SK-N-SH (cell line): ENCODE measurements around the gene EXD1. TPM values are rescaled to one million over a fixed set of nuclear protein-coding genes. Genes with fewer than 3 reads are reported as not detected.
"Not testable (repeated sequence)": the region's sequence is repeated elsewhere in the genome, so short reads cannot be mapped to it uniquely, and the experiment has no call there.

Experiments
- CTCF ChIA-PET: fragments of 300-600, 350-600 bp; formaldehyde crosslinking; extraction: SDS; loops from one replicate; lab custom pipeline; 2021; lab: Yijun Ruan, JAX
- POLR2A ChIA-PET: fragments of 350-600 bp; sonication (Branson Sonifier 250); formaldehyde crosslinking; extraction: SDS; loops from one replicate; lab custom pipeline; 2020; ENCODE audit warnings: antibody characterized with exemption, inconsistent platforms; lab: Yijun Ruan, JAX
- DNase-seq: peaks from one replicate; pipeline ENCODE4 v3.0.0; 2012
- H2AFZ ChIP-seq: fragments of 200-600 bp; sonication (generic); 2 replicates; pipeline ENCODE4 v1.8.1; 2016; ENCODE audit warnings: antibody characterized with exemption, mild to moderate bottlenecking, low read depth
- H3F3A ChIP-seq: fragments of 200-600 bp; sonication (generic); replicated peaks from 2 replicates; pipeline ENCODE3; 2016; ENCODE audit warnings: antibody characterized with exemption, mild to moderate bottlenecking; ENCODE audit not compliant: insufficient read depth
- H3K27ac ChIP-seq, 2 experiments: fragments of 200-500 bp in 1 of 2; fragments of 200-600 bp in 1 of 2; sonication (Bioruptor generic) in 1 of 2; sonication (generic), shearing (Covaris generic) in 1 of 2; 2 replicates each; pipeline versions ENCODE4 v1.5.1 to v1.6.1; 2014 to 2016; ENCODE audit warnings: low read depth in 2 of 2, inconsistent platforms in 1 of 2, low read length in 1 of 2, mild to moderate bottlenecking in 1 of 2, mixed read lengths in 1 of 2
- H3K27me3 ChIP-seq: fragments of 200-600 bp; sonication (generic), shearing (Covaris generic); 2 replicates; pipeline ENCODE4 v1.6.1; 2016; ENCODE audit warnings: mixed run types; ENCODE audit not compliant: insufficient read depth
- H3K36me3 ChIP-seq, 2 experiments: fragments of 200-500 bp in 1 of 2; fragments of 200-600 bp in 1 of 2; sonication (Bioruptor generic) in 1 of 2; sonication (generic) in 1 of 2; replicated peaks in 1 of 2; 2 replicates each; pipeline versions ENCODE3 to v1.5.1; 2014 to 2016; ENCODE audit warnings: low read length in 1 of 2, mild to moderate bottlenecking in 1 of 2; ENCODE audit not compliant: insufficient read depth in 2 of 2, control insufficient read depth in 1 of 2
- H3K4me1 ChIP-seq, 2 experiments: fragments of 200-500 bp in 1 of 2; fragments of 200-600 bp in 1 of 2; sonication (Bioruptor generic) in 1 of 2; sonication (generic), shearing (Covaris generic) in 1 of 2; 2 replicates each; pipeline versions ENCODE4 v1.5.1 to v1.6.1; 2014 to 2016; ENCODE audit warnings: low read depth in 1 of 2, low read length in 1 of 2, mixed run types in 1 of 2; ENCODE audit not compliant: insufficient read depth in 2 of 2, control insufficient read depth in 1 of 2
- H3K4me2 ChIP-seq: fragments of 200-600 bp; sonication (generic), shearing (Covaris generic); 2 replicates; pipeline ENCODE4 v1.6.1; 2017; ENCODE audit warnings: mixed run types
- H3K4me3 ChIP-seq, 2 experiments: fragments of 200-500 bp in 1 of 2; fragments of 200-600 bp in 1 of 2; sonication (Bioruptor generic) in 1 of 2; sonication (generic), shearing (Covaris generic) in 1 of 2; 2 replicates each; pipeline versions ENCODE4 v1.5.1 to v1.8.1; 2014 to 2016; ENCODE audit warnings: low read depth in 2 of 2, inconsistent platforms in 1 of 2, low read length in 1 of 2, mild to moderate bottlenecking in 1 of 2, mixed read lengths in 1 of 2, moderate library complexity in 1 of 2
- H3K79me2 ChIP-seq: fragments of 200-600 bp; sonication (generic); 2 replicates; pipeline ENCODE4 v1.8.1; 2017; ENCODE audit warnings: mild to moderate bottlenecking; ENCODE audit not compliant: insufficient read depth
- H3K9ac ChIP-seq: fragments of 200-600 bp; sonication (generic); 2 replicates; pipeline ENCODE4 v1.6.1; 2017; ENCODE audit warnings: mixed run types
- H3K9me2 ChIP-seq: fragments of 200-600 bp; sonication (generic); 2 replicates; pipeline ENCODE4 v1.6.1; 2017; ENCODE audit warnings: mixed run types
- H3K9me3 ChIP-seq: fragments of 200-600 bp; sonication (generic); 2 replicates; pipeline ENCODE4 v1.6.1; 2017; ENCODE audit warnings: mixed run types, mild to moderate bottlenecking, moderate library complexity
- H4K20me1 ChIP-seq: fragments of 200-600 bp; sonication (generic); 2 replicates; pipeline ENCODE4 v1.6.1; 2017; ENCODE audit warnings: mild to moderate bottlenecking, mixed run types; ENCODE audit not compliant: insufficient read depth
- CTCF ChIP-seq: fragments of 200-600 bp; sonication (generic); IDR thresholded peaks from 2 replicates; pipeline ENCODE4 v1.6.1; 2017; ENCODE audit warnings: antibody characterized with exemption, mild to moderate bottlenecking, moderate library complexity
- ELF1 ChIP-seq: IDR thresholded peaks from 2 replicates; pipeline ENCODE4 v1.4.0; 2012
- EP300 ChIP-seq, 2 experiments: IDR thresholded peaks; 2 replicates each; pipeline versions ENCODE4 v1.4.0 to v1.6.1; 2012; ENCODE audit warnings: borderline replicate concordance in 1 of 2, low read depth in 1 of 2, low read length in 1 of 2
- FOSL2 ChIP-seq: IDR thresholded peaks from 2 replicates; pipeline ENCODE4 v1.4.0; 2012; ENCODE audit warnings: low read depth, mild to moderate bottlenecking, moderate library complexity, borderline replicate concordance
- FOXJ3 ChIP-seq: sonication (generic); formaldehyde crosslinking; IDR thresholded peaks from 2 replicates; pipeline ENCODE4 v1.5.1; 2020; ENCODE audit warnings: mild to moderate bottlenecking, missing genetic modification reagents
- GABPA ChIP-seq: IDR thresholded peaks from 2 replicates; pipeline ENCODE4 v1.4.0; 2012; ENCODE audit warnings: low read depth, mild to moderate bottlenecking
- IRF3 ChIP-seq: fragments of 150-350 bp; IDR thresholded peaks from 2 replicates; pipeline ENCODE4 v1.6.1; 2016; ENCODE audit warnings: mild to moderate bottlenecking, low read depth, low read length
- JUND ChIP-seq: IDR thresholded peaks from 2 replicates; pipeline ENCODE4 v1.4.0; 2012
- MEF2A ChIP-seq: IDR thresholded peaks from 2 replicates; pipeline ENCODE4 v1.4.0; 2012; ENCODE audit warnings: low read depth, borderline replicate concordance
- MXI1 ChIP-seq: IDR thresholded peaks from 2 replicates; pipeline ENCODE4 v1.6.1; 2012; ENCODE audit warnings: mild to moderate bottlenecking, low read depth, low read length, improper control_type of control experiment
- NRF1 ChIP-seq: IDR thresholded peaks from 2 replicates; pipeline ENCODE4 v1.6.1; 2012; ENCODE audit warnings: low read depth, mild to moderate bottlenecking, low read length
- POLR2AphosphoS5 ChIP-seq: IDR thresholded peaks from 2 replicates; pipeline ENCODE4 v1.6.1; 2012; ENCODE audit warnings: low read depth, low read length
- RCOR1 ChIP-seq: fragments of 150-350 bp; IDR thresholded peaks from 2 replicates; pipeline ENCODE4 v1.6.1; 2017; ENCODE audit warnings: antibody characterized with exemption, low read length
- TAF1 ChIP-seq: IDR thresholded peaks from 2 replicates; pipeline ENCODE4 v1.6.1; 2012; ENCODE audit warnings: low read depth, mild to moderate bottlenecking, low read length, moderate library complexity, borderline replicate concordance
- TCF12 ChIP-seq: IDR thresholded peaks from 2 replicates; pipeline ENCODE4 v1.4.0; 2012
- USF2 ChIP-seq: fragments of 150-350 bp; IDR thresholded peaks from 2 replicates; pipeline ENCODE4 v1.6.1; 2017; ENCODE audit warnings: antibody characterized with exemption, low read length, low read depth, borderline replicate concordance
- YY1 ChIP-seq: IDR thresholded peaks from 2 replicates; pipeline ENCODE4 v1.4.0; 2012; ENCODE audit warnings: low read depth, mild to moderate bottlenecking
- WGBS: methylation state at CpG from one replicate; pipeline ENCODE4 v1.1.6; 2017; ENCODE audit warnings: low lambda C conversion rate; 5-methylcytosine and 5-hydroxymethylcytosine counted together
- polyA plus RNA-seq, 3 experiments: library from polyadenylated mRNA; depleted of rRNA; stranded (reverse); fragments of >200 nt; gene quantifications; 2 replicates each; pipeline ENCODE4 v1.2.3, GENCODE V29; 2012

Gene EXD1
- polyA plus RNA-seq, 1 of the 3 experiments (the other 2 are of a cell fraction): 0.07 TPM

- peaks cover 5% of the 10 kb centered on the region for H3F3A ChIP-seq
- peaks cover 0 to 6% of the 10 kb centered on the region in 2 experiments; a peak in 1 of 4 replicates for H3K4me1 ChIP-seq
- no peak overlapping the region for H3K4me3 ChIP-seq
- peak overlapping the region; percentile 70; the same call in 1 of the 2 replicates for H2AFZ ChIP-seq
- H4K20me1 ChIP-seq: no peaks in the 10 kb centered on the region
- CTCF ChIA-PET: no interaction called here
- 76% methylated on average over 2 of the region's 2 CpGs for WGBS
- TF ChIP-seq JUND (no peak), EP300 (IDR thresholded peaks at IDR 0.05; ENCODE audit: borderline replicate concordance in 1 of 2, low read depth in 1 of 2, low read length in 1 of 2) (no peak), FOSL2 (no peak), NRF1 (no peak), TAF1 (no peak), ELF1 (no peak), GABPA (no peak), IRF3 (no peak), YY1 (no peak), FOXJ3 (CRISPR knock-in tag) (no peak), MXI1 (no peak), POLR2AphosphoS5 (no peak)
- TF ChIP-seq, all 33 proteins: peak for 0
- H3K27ac ChIP-seq: no peak overlapping the region
- H3K36me3 ChIP-seq: no peaks in the 10 kb centered on the region
- H3K9me3 ChIP-seq: no peaks in the 10 kb centered on the region
- H3K9ac ChIP-seq: no peak overlapping the region
- DNase-seq: no peak
- no peaks in the 10 kb centered on the region for H3K9me2 ChIP-seq
- POLR2A ChIA-PET: no interaction called here
- no peaks in the 10 kb centered on the region for H3K79me2 ChIP-seq
- H3K27me3 ChIP-seq: no peaks in the 10 kb centered on the region
- no peak overlapping the region for H3K4me2 ChIP-seq
Measured at GRCh38 chr15:41148065-41148464, 82.5 kb downstream of the EXD1 start.

- no peak for DNase-seq
- Histone ChIP-seq H3K27ac (no peak overlapping the region), H3K79me2 (no peaks in the 10 kb centered on the region), H3K36me3 (no peaks in the 10 kb centered on the region), H3K9me3 (no peaks in the 10 kb centered on the region), H3K4me1 (no peaks in the 10 kb centered on the region), H3K4me3 (no peak overlapping the region), H3K27me3 (no peaks in the 10 kb centered on the region), H2AFZ (no peak overlapping the region), H4K20me1 (no peaks in the 10 kb centered on the region), H3F3A (no peaks in the 10 kb centered on the region), H3K9ac (no peak overlapping the region), H3K9me2 (no peaks in the 10 kb centered on the region), H3K4me2 (no peak overlapping the region)
- ChIA-PET CTCF (no interaction called here), POLR2A (no interaction called here)
- TF ChIP-seq CTCF (no peak), TCF12 (no peak), MEF2A (no peak), NRF1 (no peak), ELF1 (no peak), USF2 (no peak), RCOR1 (no peak)
- WGBS: 83% methylated on average over 5 of the region's 5 CpGs
Measured at GRCh38 chr15:41139619-41140018, 90.9 kb downstream of the EXD1 start.

- POLR2A ChIA-PET, H3K9ac ChIP-seq, H3K9me2 ChIP-seq, H3K79me2 ChIP-seq, H3K27ac ChIP-seq, DNase-seq, H3K36me3 ChIP-seq, H2AFZ ChIP-seq, H4K20me1 ChIP-seq, H3K4me2 ChIP-seq, CTCF ChIA-PET, H3K9me3 ChIP-seq, H3F3A ChIP-seq, H3K4me3 ChIP-seq, H3K27me3 ChIP-seq, H3K4me1 ChIP-seq: not testable (repeated sequence)
- WGBS: 94% methylated on average over 7 of the region's 7 CpGs
Measured at GRCh38 chr15:41139112-41139511, 91.4 kb downstream of the EXD1 start.

GRCh38 chr15:41135580-41135979 lies 95.0 kb downstream of the EXD1 start:
- H3K79me2 ChIP-seq, H3K4me2 ChIP-seq, H4K20me1 ChIP-seq, H3K36me3 ChIP-seq, CTCF ChIA-PET, H3K27ac ChIP-seq, POLR2A ChIA-PET, H3K9me3 ChIP-seq, H3K4me1 ChIP-seq, H3K9me2 ChIP-seq, H3K9ac ChIP-seq, H3K4me3 ChIP-seq, H2AFZ ChIP-seq, H3K27me3 ChIP-seq, DNase-seq, H3F3A ChIP-seq: not testable (repeated sequence)
- 82% methylated on average over 6 of the region's 6 CpGs for WGBS
